SK-N-SH (cell line): Measurements from ENCODE around the gene CDK3. TPM values are rescaled to one million over a fixed set of nuclear protein-coding genes. Genes with fewer than 3 reads are reported as not detected.

Experiments used
- CTCF ChIA-PET: fragments of 300-600, 350-600 bp; formaldehyde crosslinking; extraction: SDS; loops from one replicate; lab custom pipeline; 2021; lab: Yijun Ruan, JAX
- POLR2A ChIA-PET: fragments of 350-600 bp; sonication (Branson Sonifier 250); formaldehyde crosslinking; extraction: SDS; loops from one replicate; lab custom pipeline; 2020; ENCODE audit warnings: antibody characterized with exemption, inconsistent platforms; lab: Yijun Ruan, JAX
- DNase-seq: peaks from one replicate; pipeline ENCODE4 v3.0.0; 2012
- H2AFZ ChIP-seq: fragments of 200-600 bp; sonication (generic); 2 replicates; pipeline ENCODE4 v1.8.1; 2016; ENCODE audit warnings: antibody characterized with exemption, mild to moderate bottlenecking, low read depth
- H3F3A ChIP-seq: fragments of 200-600 bp; sonication (generic); replicated peaks from 2 replicates; pipeline ENCODE3; 2016; ENCODE audit warnings: antibody characterized with exemption, mild to moderate bottlenecking; ENCODE audit not compliant: insufficient read depth
- H3K27ac ChIP-seq, 2 experiments: fragments of 200-500 bp in 1 of 2; fragments of 200-600 bp in 1 of 2; sonication (Bioruptor generic) in 1 of 2; sonication (generic), shearing (Covaris generic) in 1 of 2; 2 replicates each; pipeline versions ENCODE4 v1.5.1 to v1.6.1; 2014 to 2016; ENCODE audit warnings: low read depth in 2 of 2, inconsistent platforms in 1 of 2, low read length in 1 of 2, mild to moderate bottlenecking in 1 of 2, mixed read lengths in 1 of 2
- H3K27me3 ChIP-seq: fragments of 200-600 bp; sonication (generic), shearing (Covaris generic); 2 replicates; pipeline ENCODE4 v1.6.1; 2016; ENCODE audit warnings: mixed run types; ENCODE audit not compliant: insufficient read depth
- H3K36me3 ChIP-seq, 2 experiments: fragments of 200-500 bp in 1 of 2; fragments of 200-600 bp in 1 of 2; sonication (Bioruptor generic) in 1 of 2; sonication (generic) in 1 of 2; replicated peaks in 1 of 2; 2 replicates each; pipeline versions ENCODE3 to v1.5.1; 2014 to 2016; ENCODE audit warnings: low read length in 1 of 2, mild to moderate bottlenecking in 1 of 2; ENCODE audit not compliant: insufficient read depth in 2 of 2, control insufficient read depth in 1 of 2
- H3K4me1 ChIP-seq, 2 experiments: fragments of 200-500 bp in 1 of 2; fragments of 200-600 bp in 1 of 2; sonication (Bioruptor generic) in 1 of 2; sonication (generic), shearing (Covaris generic) in 1 of 2; 2 replicates each; pipeline versions ENCODE4 v1.5.1 to v1.6.1; 2014 to 2016; ENCODE audit warnings: low read depth in 1 of 2, low read length in 1 of 2, mixed run types in 1 of 2; ENCODE audit not compliant: insufficient read depth in 2 of 2, control insufficient read depth in 1 of 2
- H3K4me2 ChIP-seq: fragments of 200-600 bp; sonication (generic), shearing (Covaris generic); 2 replicates; pipeline ENCODE4 v1.6.1; 2017; ENCODE audit warnings: mixed run types
- H3K4me3 ChIP-seq, 2 experiments: fragments of 200-500 bp in 1 of 2; fragments of 200-600 bp in 1 of 2; sonication (Bioruptor generic) in 1 of 2; sonication (generic), shearing (Covaris generic) in 1 of 2; 2 replicates each; pipeline versions ENCODE4 v1.5.1 to v1.8.1; 2014 to 2016; ENCODE audit warnings: low read depth in 2 of 2, inconsistent platforms in 1 of 2, low read length in 1 of 2, mild to moderate bottlenecking in 1 of 2, mixed read lengths in 1 of 2, moderate library complexity in 1 of 2
- H3K79me2 ChIP-seq: fragments of 200-600 bp; sonication (generic); 2 replicates; pipeline ENCODE4 v1.8.1; 2017; ENCODE audit warnings: mild to moderate bottlenecking; ENCODE audit not compliant: insufficient read depth
- H3K9ac ChIP-seq: fragments of 200-600 bp; sonication (generic); 2 replicates; pipeline ENCODE4 v1.6.1; 2017; ENCODE audit warnings: mixed run types
- H3K9me2 ChIP-seq: fragments of 200-600 bp; sonication (generic); 2 replicates; pipeline ENCODE4 v1.6.1; 2017; ENCODE audit warnings: mixed run types
- H3K9me3 ChIP-seq: fragments of 200-600 bp; sonication (generic); 2 replicates; pipeline ENCODE4 v1.6.1; 2017; ENCODE audit warnings: mixed run types, mild to moderate bottlenecking, moderate library complexity
- H4K20me1 ChIP-seq: fragments of 200-600 bp; sonication (generic); 2 replicates; pipeline ENCODE4 v1.6.1; 2017; ENCODE audit warnings: mild to moderate bottlenecking, mixed run types; ENCODE audit not compliant: insufficient read depth
- CHD2 ChIP-seq: fragments of 150-350 bp; IDR thresholded peaks from 2 replicates; pipeline ENCODE4 v1.6.1; 2018; ENCODE audit warnings: low read length; ENCODE audit not compliant: partially characterized antibody
- CTCF ChIP-seq: fragments of 200-600 bp; sonication (generic); IDR thresholded peaks from 2 replicates; pipeline ENCODE4 v1.6.1; 2017; ENCODE audit warnings: antibody characterized with exemption, mild to moderate bottlenecking, moderate library complexity
- ELF1 ChIP-seq: IDR thresholded peaks from 2 replicates; pipeline ENCODE4 v1.4.0; 2012
- GABPA ChIP-seq: IDR thresholded peaks from 2 replicates; pipeline ENCODE4 v1.4.0; 2012; ENCODE audit warnings: low read depth, mild to moderate bottlenecking
- MXI1 ChIP-seq: IDR thresholded peaks from 2 replicates; pipeline ENCODE4 v1.6.1; 2012; ENCODE audit warnings: mild to moderate bottlenecking, low read depth, low read length, improper control_type of control experiment
- SIN3A ChIP-seq: IDR thresholded peaks from 2 replicates; pipeline ENCODE4 v1.6.1; 2012; ENCODE audit warnings: low read depth, mild to moderate bottlenecking, low read length, moderate library complexity, borderline replicate concordance
- YY1 ChIP-seq: IDR thresholded peaks from 2 replicates; pipeline ENCODE4 v1.4.0; 2012; ENCODE audit warnings: low read depth, mild to moderate bottlenecking
- ZBTB33 ChIP-seq: IDR thresholded peaks from 2 replicates; pipeline ENCODE4 v1.4.0; 2012; ENCODE audit warnings: low read depth, borderline replicate concordance
- WGBS: methylation state at CpG from one replicate; pipeline ENCODE4 v1.1.6; 2017; ENCODE audit warnings: low lambda C conversion rate; 5-methylcytosine and 5-hydroxymethylcytosine counted together
- polyA plus RNA-seq, 3 experiments: library from polyadenylated mRNA; depleted of rRNA; stranded (reverse); fragments of >200 nt; gene quantifications; 2 replicates each; pipeline ENCODE4 v1.2.3, GENCODE V29; 2012

The CDK3 gene
- polyA plus RNA-seq, 1 of the 3 experiments (the other 2 are of a cell fraction) = 14.6 TPM

- no peak for DNase-seq
- H3K9me2 ChIP-seq = no peaks in the 10 kb centered on the region
- TF ChIP-seq GABPA (no peak), YY1 (no peak), ELF1 (no peak)
- H3K9me3 ChIP-seq = no peaks in the 10 kb centered on the region
- CTCF ChIA-PET = interaction anchor here (0.7 to 14.6 kb wide), 14 partner anchors 10 to 273 kb away, joined by 3 to 231 read pairs (median 4); partner anchors contain the start of genes CDK3, MRPL38 and WBP2
- H3K36me3 ChIP-seq = no peaks in the 10 kb centered on the region
- no peaks in the 10 kb centered on the region for H3K79me2 ChIP-seq
- H2AFZ ChIP-seq = no peak overlapping the region
- H3K27ac ChIP-seq = no peak overlapping the region
- H3K4me2 ChIP-seq = no peak overlapping the region
- no peaks in the 10 kb centered on the region for H3F3A ChIP-seq
- no peak overlapping the region for H3K9ac ChIP-seq
- POLR2A ChIA-PET = no interaction called here
- 80% methylated on average over 4 of the region's 5 CpGs for WGBS
- no peak overlapping the region for H3K4me3 ChIP-seq
- no peaks in the 10 kb centered on the region for H3K27me3 ChIP-seq
- H3K4me1 ChIP-seq = peaks cover 10% of the 10 kb centered on the region in 2 experiments; a peak in 2 of 4 replicates
- H4K20me1 ChIP-seq = no peaks in the 10 kb centered on the region
Measured at GRCh38 chr17:76011951-76012350, 11.3 kb downstream of the CDK3 start.

- H3F3A ChIP-seq = no peaks in the 10 kb centered on the region
- H3K9me2 ChIP-seq = no peaks in the 10 kb centered on the region
- peak overlapping the region; percentile 15; the same call in 1 of the 2 replicates for H3K4me2 ChIP-seq
- DNase-seq = no peak
- H3K9ac ChIP-seq = no peak overlapping the region
- WGBS = 69% methylated on average over 15 of the region's 15 CpGs
- H3K4me3 ChIP-seq = no peak overlapping the region
- H3K79me2 ChIP-seq = no peaks in the 10 kb centered on the region
- no peaks in the 10 kb centered on the region for H4K20me1 ChIP-seq
- peaks cover 10 to 13% of the 10 kb centered on the region in 2 experiments; a peak in 2 of 4 replicates for H3K4me1 ChIP-seq
- H3K9me3 ChIP-seq = no peaks in the 10 kb centered on the region
- no peak overlapping the region for H3K27ac ChIP-seq
- ChIA-PET CTCF (interaction anchor here (0.6 to 14.6 kb wide), 74 partner anchors 10 to 385 kb away, joined by 3 to 231 read pairs (median 6); partner anchors contain the start of genes CDK3, EXOC7, GALR2 and MRPL38), POLR2A (interaction anchor here (0.6 to 1.4 kb wide), 5 partner anchors 23 to 233 kb away, joined by 3 to 5 read pairs (median 4); partner anchors contain the start of genes MRPL38 and TRIM47)
- TF ChIP-seq GABPA (no peak), CHD2 (no peak), MXI1 (no peak), ZBTB33 (no peak), CTCF (no peak), SIN3A (no peak)
- no peaks in the 10 kb centered on the region for H3K36me3 ChIP-seq
- peak overlapping the region; percentile 58; the same call in 1 of the 2 replicates for H2AFZ ChIP-seq
- no peaks in the 10 kb centered on the region for H3K27me3 ChIP-seq
Measured at GRCh38 chr17:76013377-76013932, 12.8 kb downstream of the CDK3 start.
